Smooth muscle cell (in vitro differentiated cells): Measurements from ENCODE around the gene KRT71. TPM values are rescaled to one million over a fixed set of nuclear protein-coding genes. Genes with fewer than 3 reads are reported as not detected.
"Not testable (repeated sequence)": the region's sequence is repeated elsewhere in the genome, so short reads cannot be mapped to it uniquely, and the experiment has no call there.

Experiments used
- DNase-seq: peaks from one replicate; lab custom pipeline; 2025; ENCODE audit not compliant: unreplicated experiment; lab: John Stamatoyannopoulos, UW
- H2AFZ ChIP-seq: fragments of 200-600 bp; sonication (generic); 2 replicates; pipeline ENCODE4 v1.6.0; 2016; ENCODE audit warnings: antibody characterized with exemption, low read depth, mild to moderate bottlenecking
- H3F3A ChIP-seq: fragments of 200-600 bp; sonication (generic); 2 replicates; pipeline ENCODE4 v1.6.0; 2017; ENCODE audit warnings: antibody characterized with exemption, low read depth
- H3K27ac ChIP-seq: fragments of 200-600 bp; sonication (generic); 2 replicates; pipeline ENCODE4 v1.5.1; 2016; ENCODE audit warnings: low read depth, mild to moderate bottlenecking
- H3K27me3 ChIP-seq: fragments of 200-600 bp; sonication (generic); 2 replicates; pipeline ENCODE4 v1.6.1; 2016; ENCODE audit warnings: low read depth, mild to moderate bottlenecking
- H3K36me3 ChIP-seq: fragments of 200-600 bp; sonication (generic); 2 replicates; pipeline ENCODE4 v1.5.1; 2016; ENCODE audit warnings: low read depth
- H3K4me1 ChIP-seq: fragments of 200-600 bp; sonication (generic); 2 replicates; pipeline ENCODE4 v1.5.1; 2016; ENCODE audit warnings: low read depth
- H3K4me2 ChIP-seq: fragments of 200-600 bp; sonication (generic); 2 replicates; pipeline ENCODE4 v1.6.0; 2016; ENCODE audit warnings: mild to moderate bottlenecking
- H3K4me3 ChIP-seq: fragments of 200-600 bp; sonication (generic); 2 replicates; pipeline ENCODE4 v1.5.1; 2016; ENCODE audit warnings: mild to moderate bottlenecking
- H3K79me2 ChIP-seq: fragments of 200-600 bp; sonication (generic); 2 replicates; pipeline ENCODE4 v1.6.0; 2016; ENCODE audit warnings: low read depth, mild to moderate bottlenecking
- H3K9ac ChIP-seq: fragments of 200-600 bp; sonication (generic); 2 replicates; pipeline ENCODE4 v1.6.0; 2016; ENCODE audit warnings: low read depth
- H3K9me3 ChIP-seq: fragments of 200-600 bp; sonication (generic); replicated peaks from 2 replicates; pipeline ENCODE4 v1.5.1; 2016; ENCODE audit warnings: low read depth
- H4K20me1 ChIP-seq: fragments of 200-600 bp; sonication (generic); 2 replicates; pipeline ENCODE4 v1.6.0; 2016; ENCODE audit warnings: low read depth
- CTCF ChIP-seq: fragments of 200-600 bp; sonication (generic); IDR thresholded peaks from 2 replicates; pipeline ENCODE4 v1.5.1; 2017; ENCODE audit warnings: borderline replicate concordance, mild to moderate bottlenecking, antibody characterized with exemption; ENCODE audit not compliant: insufficient read depth, poor library complexity, severe bottlenecking
- WGBS: methylation state at CpG from one replicate; pipeline ENCODE4 v1.1.7; 2016; ENCODE audit warnings: low lambda C conversion rate; 5-methylcytosine and 5-hydroxymethylcytosine counted together
- polyA plus RNA-seq: library from polyadenylated mRNA; unstranded; fragments of >200 nt; fragmentation: Nextera tagmentation; extraction: Ambion mirVana; gene quantifications from 2 replicates; pipeline ENCODE4 v1.2.1, GENCODE V29; 2016
- total RNA-seq: library from RNA; depleted of rRNA; stranded (reverse); fragments of >200 nt; gene quantifications from 2 replicates; pipeline ENCODE4 v1.2.3, GENCODE V29; 2014

The KRT71 gene
- total and polyA plus RNA-seq, 2 experiments from 2014 or later = not detected

DNA sequence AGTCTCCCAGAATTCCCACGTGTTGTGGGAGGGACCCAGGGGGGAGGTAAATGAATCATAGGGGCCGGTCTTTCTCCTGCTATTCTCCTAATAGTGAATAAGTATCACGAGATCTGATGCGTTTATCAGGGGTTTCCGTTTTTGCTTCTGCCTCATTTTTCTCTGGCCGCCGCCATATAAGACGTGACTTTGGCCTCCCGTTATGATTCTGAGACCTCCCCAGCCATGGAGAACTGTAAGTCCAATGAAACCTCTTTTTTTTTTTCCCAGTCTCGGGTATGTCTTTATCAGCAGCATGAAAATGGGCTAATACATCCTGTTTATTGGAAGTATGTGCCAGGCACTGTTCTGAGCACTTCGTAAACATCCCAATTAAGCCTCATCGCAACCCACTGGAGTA, 47.5 kb upstream of the KRT71 start:
- H3K27ac ChIP-seq = no peak overlapping the region
- no peaks in the 10 kb centered on the region for H3K79me2 ChIP-seq
- no peak for TF ChIP-seq CTCF
- H3K27me3 ChIP-seq = peaks cover 46% of the 10 kb centered on the region
- H4K20me1 ChIP-seq = no peaks in the 10 kb centered on the region
- H3K4me1 ChIP-seq = no peaks in the 10 kb centered on the region
- H3K9ac ChIP-seq = no peak overlapping the region
- H3F3A ChIP-seq = no peaks in the 10 kb centered on the region
- H2AFZ ChIP-seq = no peak overlapping the region
- H3K9me3 ChIP-seq = no peaks in the 10 kb centered on the region
- DNase-seq = no peak
- WGBS = 88% methylated on average over 12 of the region's 12 CpGs
- no peak overlapping the region for H3K4me3 ChIP-seq
- no peaks in the 10 kb centered on the region for H3K36me3 ChIP-seq
- H3K4me2 ChIP-seq = no peak overlapping the region

DNA sequence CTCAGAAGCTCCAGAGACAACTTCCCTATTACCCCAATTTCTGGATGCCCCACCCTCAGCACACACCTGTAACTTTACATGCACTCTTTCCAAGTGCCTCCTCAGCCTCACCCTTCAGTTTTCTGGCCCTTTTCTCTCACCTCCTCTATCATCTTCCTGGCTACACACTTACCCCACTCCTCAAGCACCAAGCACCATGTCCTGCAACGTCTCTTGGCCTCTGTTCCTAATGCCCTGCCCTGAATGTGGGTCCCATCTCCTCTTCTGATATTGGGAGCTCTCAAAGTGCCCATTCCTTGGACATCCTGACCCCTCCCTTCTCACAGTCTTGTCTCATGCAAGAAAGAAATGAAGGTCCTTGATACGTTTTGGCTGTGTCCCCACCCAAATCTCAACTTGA, 47.1 kb upstream of the KRT71 start:
- H3K36me3 ChIP-seq = no peaks in the 10 kb centered on the region
- no peaks in the 10 kb centered on the region for H3K4me1 ChIP-seq
- no peak overlapping the region for H3K9ac ChIP-seq
- H2AFZ ChIP-seq = no peak overlapping the region
- H3K79me2 ChIP-seq = no peaks in the 10 kb centered on the region
- TF ChIP-seq CTCF = no peak
- H3F3A ChIP-seq = no peaks in the 10 kb centered on the region
- DNase-seq = no peak
- no peak overlapping the region for H3K27ac ChIP-seq
- H3K9me3 ChIP-seq = no peaks in the 10 kb centered on the region
- H4K20me1 ChIP-seq = no peaks in the 10 kb centered on the region
- WGBS = 76% methylated on average over 2 of the region's 2 CpGs
- no peak overlapping the region for H3K4me2 ChIP-seq
- H3K4me3 ChIP-seq = no peak overlapping the region
- H3K27me3 ChIP-seq = peaks cover 46% of the 10 kb centered on the region

DNA sequence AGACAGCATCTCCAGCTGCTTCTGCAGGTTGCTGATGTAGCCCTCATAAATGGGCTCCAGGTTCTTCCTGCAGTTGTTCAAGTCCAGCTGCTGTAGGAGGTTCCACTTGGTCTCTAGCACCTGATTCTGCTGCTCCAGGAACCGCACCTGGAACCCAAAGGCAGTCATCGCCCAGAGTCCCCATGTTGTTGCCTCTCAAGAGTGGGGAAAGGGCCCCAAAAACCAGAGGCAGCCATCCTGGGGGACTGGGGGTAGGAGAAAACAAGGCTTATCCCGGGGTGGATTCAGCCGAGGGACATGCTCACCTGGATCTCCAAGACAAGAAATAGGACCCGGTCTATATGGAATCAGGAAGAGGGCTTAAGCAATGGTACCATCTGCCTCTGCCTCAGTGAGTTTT, 46.0 kb upstream of the KRT71 start:
- Histone ChIP-seq H4K20me1 (no peaks in the 10 kb centered on the region), H3F3A (no peaks in the 10 kb centered on the region), H3K36me3 (no peaks in the 10 kb centered on the region), H3K4me1 (no peaks in the 10 kb centered on the region), H3K27ac (no peak overlapping the region), H3K4me2 (no peak overlapping the region), H3K4me3 (no peak overlapping the region), H3K79me2 (no peaks in the 10 kb centered on the region), H3K27me3 (peaks cover 46% of the 10 kb centered on the region), H3K9me3 (no peaks in the 10 kb centered on the region), H2AFZ (no peak overlapping the region), H3K9ac (no peak overlapping the region)
- no peak for TF ChIP-seq CTCF
- WGBS = 90% methylated on average over 5 of the region's 5 CpGs
- DNase-seq = no peak

DNA sequence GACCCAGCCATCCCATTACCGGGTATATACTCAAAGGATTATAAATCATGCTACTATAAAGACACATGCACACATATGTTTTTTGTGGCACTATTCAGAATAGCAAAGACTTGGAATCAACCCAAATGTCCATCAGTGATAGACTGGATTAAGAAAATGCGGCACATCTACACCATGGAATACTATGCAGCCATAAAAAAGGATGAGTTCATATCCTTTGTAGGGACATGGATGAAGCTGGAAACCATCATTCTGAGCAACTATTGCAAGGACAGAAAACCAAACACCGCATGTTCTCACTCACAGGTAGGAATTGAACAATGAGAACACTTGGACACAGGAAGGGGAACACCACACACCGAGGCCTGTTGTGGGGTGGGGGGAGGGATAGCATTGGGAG, 41.3 kb upstream of the KRT71 start:
- H3K4me2 ChIP-seq = not testable (repeated sequence)

More for the DNA sequence above, 41.3 kb upstream of the KRT71 start:
- H3K9me3 ChIP-seq, H2AFZ ChIP-seq, H3K36me3 ChIP-seq, DNase-seq, H3F3A ChIP-seq, H3K4me3 ChIP-seq, H3K4me1 ChIP-seq, H3K27ac ChIP-seq, H3K9ac ChIP-seq, H3K79me2 ChIP-seq, H4K20me1 ChIP-seq: not testable (repeated sequence)
- WGBS = 83% methylated on average over 4 of the region's 4 CpGs
- H3K27me3 ChIP-seq = peaks cover 36% of the 10 kb centered on the region
